COLO829 (cell line): ENCODE measurements around the gene IRX6.

Experiments used
- DNase-seq: peaks from one replicate; pipeline ENCODE4 v3.0.0; 2012; ENCODE audit warnings: low spot score

The IRX6 gene

DNA sequence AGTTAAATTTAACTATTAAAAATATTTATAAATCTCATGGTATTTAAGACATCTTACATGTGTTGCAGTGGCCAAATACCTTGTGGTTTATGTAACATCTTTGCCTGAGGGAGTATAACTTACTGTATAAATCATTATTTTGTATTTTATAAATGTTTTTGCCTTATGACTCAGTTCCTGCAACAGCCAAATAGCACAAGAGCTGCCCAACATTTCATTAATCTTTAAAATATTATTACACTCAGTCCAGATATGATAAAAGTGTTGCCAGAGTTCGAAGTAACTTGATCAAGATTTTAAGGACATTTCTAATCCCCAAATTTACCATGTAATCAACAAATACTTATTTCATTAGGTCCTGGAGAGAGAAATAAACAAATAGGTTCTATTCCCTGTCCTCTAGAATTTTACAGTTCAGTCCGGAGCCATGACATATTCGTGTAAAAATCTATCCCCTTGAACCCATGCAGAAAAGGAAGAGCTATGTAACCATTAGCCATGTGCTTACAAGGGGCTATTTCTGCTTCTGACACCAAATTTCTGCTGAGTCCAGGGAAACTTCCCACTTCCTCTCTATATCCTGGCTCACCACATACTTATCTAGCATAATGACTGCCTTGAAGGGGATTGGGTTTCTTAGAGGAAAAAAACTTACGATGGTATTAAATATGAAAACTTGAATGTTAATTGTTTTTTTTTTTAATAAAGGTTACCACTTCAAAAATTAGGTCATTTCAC is 44.0 kb downstream of the IRX6 start:
- peak; percentile 32 for DNase-seq

DNA sequence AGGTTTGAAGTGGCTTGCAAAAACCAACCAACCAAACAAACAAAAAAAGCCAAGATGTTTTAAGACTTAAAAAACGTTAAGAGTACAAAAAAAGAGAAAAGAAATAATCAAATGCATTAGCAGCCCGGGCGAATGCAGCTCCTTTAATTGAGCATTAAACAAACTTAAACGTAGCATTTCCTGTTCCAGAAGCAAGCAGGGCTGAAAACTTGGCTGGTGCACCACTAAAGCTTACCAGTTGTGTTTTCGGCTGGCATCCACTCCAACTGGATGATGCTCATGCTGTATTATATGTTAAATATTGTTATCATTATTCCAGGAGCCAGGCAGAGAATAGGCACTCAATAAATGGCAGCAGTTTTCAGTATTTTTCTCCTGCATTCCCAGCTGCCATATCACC is 45.1 kb downstream of the IRX6 start:
- no peak for DNase-seq

DNA sequence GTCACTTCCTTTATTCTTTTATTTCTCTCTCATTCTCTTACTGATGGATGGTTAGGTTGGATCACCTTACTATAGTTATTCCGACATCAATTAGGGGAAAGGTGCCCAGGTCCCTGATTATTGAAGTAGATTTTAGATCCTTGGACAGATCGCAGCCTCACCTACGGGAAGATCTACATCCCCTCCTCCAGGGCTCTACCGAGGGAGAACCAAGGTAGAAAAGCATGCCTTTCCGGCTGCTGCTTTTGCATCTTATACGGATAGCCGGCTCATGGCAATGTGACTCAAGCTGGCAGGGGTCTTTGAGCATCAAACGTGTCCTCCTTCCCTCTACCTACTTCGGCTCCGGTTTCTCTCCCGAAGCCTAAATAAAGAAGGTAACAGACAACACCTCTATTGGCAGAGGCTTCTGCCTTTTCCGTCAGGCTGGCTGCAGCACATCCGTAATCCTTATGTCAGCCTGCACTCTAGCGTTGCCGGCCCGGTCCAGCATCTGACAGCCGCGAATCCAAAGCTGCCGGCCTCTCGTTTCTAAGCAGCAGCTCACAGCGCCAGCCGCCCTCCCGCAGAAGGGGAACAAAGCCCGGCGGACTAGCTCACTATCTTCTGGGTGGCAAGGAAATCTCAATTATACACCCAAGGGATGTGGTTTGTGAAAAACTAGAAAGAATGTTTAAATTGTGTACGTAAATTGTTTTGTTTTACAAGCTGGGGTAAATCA is 46.9 kb downstream of the IRX6 start:
- no peak for DNase-seq

- DNase-seq, result no peak
Observed at GRCh38 chr16:55372792-55373488, 48.9 kb downstream of the IRX6 start.

- DNase-seq, result no peak
Observed at GRCh38 chr16:55373489-55373832, 49.5 kb downstream of the IRX6 start.

GRCh38 chr16:55376045-55376444 is 52.0 kb downstream of the IRX6 start:
- DNase-seq, result no peak

GRCh38 chr16:55376567-55377167 is 52.7 kb downstream of the IRX6 start:
- DNase-seq, result no peak

DNA sequence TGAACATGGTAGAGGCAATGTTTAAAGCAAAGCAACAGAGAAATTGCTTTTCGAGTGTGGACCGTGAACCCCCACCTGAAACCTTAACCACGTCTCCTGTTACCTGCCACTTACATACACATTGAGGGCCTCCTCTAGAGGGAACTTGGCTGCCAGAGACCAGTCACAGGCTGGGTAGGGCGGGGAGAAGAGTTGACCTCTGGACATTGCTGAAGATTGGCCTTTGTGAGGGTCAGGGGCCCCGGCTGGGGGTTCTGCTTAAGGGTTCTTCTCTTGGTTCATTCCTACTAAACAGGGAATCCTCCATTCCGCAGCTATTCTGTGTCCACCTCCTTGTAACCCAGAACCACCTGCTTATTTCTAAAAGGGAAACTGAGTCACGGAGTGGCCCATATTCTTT is 53.8 kb downstream of the IRX6 start:
- no peak for DNase-seq

- no peak for DNase-seq
Observed at GRCh38 chr16:55378616-55379015, 54.6 kb downstream of the IRX6 start.

DNA sequence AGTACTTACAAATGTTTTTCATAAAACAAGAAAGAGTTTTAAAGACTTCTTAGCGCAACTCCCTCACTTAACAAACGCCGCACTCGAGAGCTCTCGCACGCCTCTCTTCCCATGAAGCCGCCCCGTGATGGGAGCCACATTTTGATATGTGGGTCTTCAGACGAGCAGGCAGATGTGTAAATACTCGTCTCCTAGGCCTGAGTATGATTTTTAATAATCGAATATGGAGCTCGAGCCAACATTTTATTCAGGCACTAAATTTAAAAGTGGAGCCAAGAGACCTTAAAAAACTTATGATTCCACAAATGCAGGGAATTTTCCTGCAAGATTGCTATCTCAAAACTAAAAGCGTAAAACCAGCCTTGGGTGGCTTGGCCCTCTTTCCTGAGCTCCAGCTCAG is 55.4 kb downstream of the IRX6 start:
- DNase-seq, result no peak

DNA sequence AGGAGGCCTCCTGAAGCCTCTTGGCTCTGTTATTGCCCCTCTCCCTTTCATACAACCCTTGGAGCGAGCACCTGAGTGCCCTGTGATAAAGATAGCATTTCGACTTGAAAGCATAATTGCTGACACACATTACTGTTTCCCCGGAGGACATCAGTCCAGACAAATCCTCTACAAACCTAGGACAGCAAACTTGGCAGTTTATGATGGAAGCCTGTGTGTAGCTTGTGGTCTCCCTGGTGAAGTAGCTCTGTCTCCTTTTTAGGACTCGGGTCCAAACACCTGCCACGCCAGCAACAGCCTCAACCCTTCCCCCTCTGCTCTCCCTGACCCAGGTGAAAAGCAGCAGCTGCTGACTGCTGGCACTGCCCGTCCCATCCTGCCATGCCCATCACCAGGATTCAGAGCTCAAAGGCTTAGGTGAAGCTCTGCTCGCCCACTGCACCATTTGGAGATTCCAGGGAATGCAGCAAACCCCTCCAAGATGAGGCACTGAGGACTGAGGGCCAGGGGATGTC is 55.9 kb downstream of the IRX6 start:
- DNase-seq, result no peak
